AG09309 (cell line): ENCODE results near the gene MTHFS.

Experiments
- DNase-seq: peaks from one replicate; pipeline ENCODE4 v3.0.0-alpha.2; 2010; ENCODE audit warnings: low read depth
- H3K4me3 ChIP-seq: 2 replicates; pipeline ENCODE4 v1.5.1; 2011; ENCODE audit warnings: mild to moderate bottlenecking, low read depth, low read length, moderate library complexity; ENCODE audit not compliant: control insufficient read depth
- TF ChIP-seq, protein P1 (sequence below): IDR thresholded peaks from 2 replicates; pipeline ENCODE4 v1.5.1; 2011; ENCODE audit warnings: mild to moderate bottlenecking, low read depth, low read length, inconsistent platforms; ENCODE audit not compliant: insufficient read depth, control insufficient read depth; ENCODE audit errors: missing control alignments

Gene MTHFS

GRCh38 chr15:79834495-79834894 is 62.3 kb downstream of the MTHFS start:
- TF ChIP-seq, protein P1, sequence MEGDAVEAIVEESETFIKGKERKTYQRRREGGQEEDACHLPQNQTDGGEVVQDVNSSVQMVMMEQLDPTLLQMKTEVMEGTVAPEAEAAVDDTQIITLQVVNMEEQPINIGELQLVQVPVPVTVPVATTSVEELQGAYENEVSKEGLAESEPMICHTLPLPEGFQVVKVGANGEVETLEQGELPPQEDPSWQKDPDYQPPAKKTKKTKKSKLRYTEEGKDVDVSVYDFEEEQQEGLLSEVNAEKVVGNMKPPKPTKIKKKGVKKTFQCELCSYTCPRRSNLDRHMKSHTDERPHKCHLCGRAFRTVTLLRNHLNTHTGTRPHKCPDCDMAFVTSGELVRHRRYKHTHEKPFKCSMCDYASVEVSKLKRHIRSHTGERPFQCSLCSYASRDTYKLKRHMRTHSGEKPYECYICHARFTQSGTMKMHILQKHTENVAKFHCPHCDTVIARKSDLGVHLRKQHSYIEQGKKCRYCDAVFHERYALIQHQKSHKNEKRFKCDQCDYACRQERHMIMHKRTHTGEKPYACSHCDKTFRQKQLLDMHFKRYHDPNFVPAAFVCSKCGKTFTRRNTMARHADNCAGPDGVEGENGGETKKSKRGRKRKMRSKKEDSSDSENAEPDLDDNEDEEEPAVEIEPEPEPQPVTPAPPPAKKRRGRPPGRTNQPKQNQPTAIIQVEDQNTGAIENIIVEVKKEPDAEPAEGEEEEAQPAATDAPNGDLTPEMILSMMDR = no peak
- no peak overlapping the region for H3K4me3 ChIP-seq

GRCh38 chr15:79832367-79833120 is 64.3 kb downstream of the MTHFS start:
- TF ChIP-seq, protein P1 = no peak
- DNase-seq = no peak
- H3K4me3 ChIP-seq = no peak overlapping the region

More at GRCh38 chr15:79834495-79834894, 62.3 kb downstream of the MTHFS start:
- no peak for DNase-seq

GRCh38 chr15:79831604-79832003 is 65.2 kb downstream of the MTHFS start:
- no peak for DNase-seq
- H3K4me3 ChIP-seq = no peak overlapping the region
- TF ChIP-seq, protein P1 = no peak

- TF ChIP-seq, protein P1 = no peak
- DNase-seq = no peak
- H3K4me3 ChIP-seq = no peak overlapping the region
Measured at GRCh38 chr15:79829950-79830349, 66.9 kb downstream of the MTHFS start.

DNA sequence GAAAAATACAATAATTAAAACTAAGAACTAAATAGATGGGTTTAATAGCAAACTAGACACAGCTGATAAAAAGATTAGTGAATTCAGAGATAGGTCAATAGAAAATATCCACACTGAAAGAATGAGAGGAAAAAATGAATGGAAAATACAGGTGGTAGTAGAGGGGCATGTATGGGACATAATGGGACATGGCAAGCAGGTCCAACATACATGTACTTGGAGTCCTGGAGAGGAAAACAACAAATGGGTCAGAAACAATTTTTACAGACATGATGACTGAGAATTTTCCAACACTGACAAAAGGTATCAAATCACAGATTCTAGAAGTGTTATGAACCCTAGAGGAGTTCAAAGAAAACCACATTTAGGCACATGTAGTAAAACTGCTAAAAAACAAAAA is 68.4 kb downstream of the MTHFS start:
- H3K4me3 ChIP-seq = no peak overlapping the region
- no peak for DNase-seq
- TF ChIP-seq, protein P1 = no peak

- TF ChIP-seq, protein P1 = no peak
- DNase-seq = no peak
- H3K4me3 ChIP-seq = no peak overlapping the region
Measured at GRCh38 chr15:79826800-79827199, 70.0 kb downstream of the MTHFS start.
